Gastrocnemius medialis (tissue), 4 donors: Measurements from ENCODE around the gene TMEM236. TPM values are rescaled to one million over a fixed set of nuclear protein-coding genes. Genes with fewer than 3 reads are reported as not detected.

Experiments used
- ATAC-seq, 2 donors: fragments of 150-250 bp; one replicate each; pipeline ENCODE4 v1.9.1; 2016
- DNase-seq, 2 donors: peaks; one replicate each; pipeline ENCODE4 v3.0.0-alpha.2; 2019
- H3K27ac ChIP-seq, 4 donors: fragments of 200-600 bp; sonication (generic); 1 replicate in 1 of 4; 2 replicates in 3 of 4; pipeline ENCODE4 v1.5.1; 2016 to 2018; ENCODE audit warnings: mild to moderate bottlenecking in 2 of 4, moderate library complexity in 1 of 4
- H3K27me3 ChIP-seq, 3 donors: fragments of 200-600 bp; sonication (generic) in 2 of 3; 1 replicate in 1 of 3; 2 replicates in 2 of 3; pipeline versions ENCODE4 v1.5.1 to v1.6.0; 2016 to 2019; ENCODE audit warnings: mild to moderate bottlenecking in 1 of 3, moderate library complexity in 1 of 3
- H3K36me3 ChIP-seq, 2 donors: fragments of 200-600 bp; sonication (generic) in 1 of 2; one replicate each; pipeline ENCODE4 v1.5.1; 2017 to 2018
- H3K4me1 ChIP-seq, 2 donors: fragments of 200-600 bp; sonication (generic) in 1 of 2; one replicate each; pipeline ENCODE4 v1.5.1; 2016 to 2017; ENCODE audit warnings: mild to moderate bottlenecking in 2 of 2
- H3K4me3 ChIP-seq, 4 donors: fragments of 200-600 bp; sonication (generic) in 3 of 4; 1 replicate in 1 of 4; 2 replicates in 3 of 4; pipeline ENCODE4 v1.5.1; 2016 to 2019; ENCODE audit warnings: mild to moderate bottlenecking in 2 of 4
- H3K9me3 ChIP-seq, 3 donors: fragments of 200-600 bp; sonication (generic) in 2 of 3; 1 replicate in 1 of 3; 2 replicates in 2 of 3; pipeline ENCODE4 v1.5.1; 2016 to 2019
- CTCF ChIP-seq, 5 experiments: fragments of 450-650 bp in 3 of 5; fragments of 200-600 bp in 2 of 5; sonication (generic) in 2 of 5; IDR thresholded peaks in 4 of 5; conservative IDR thresholded peaks in 1 of 5; 1 replicate in 4 of 5; 2 replicates in 1 of 5; pipeline ENCODE4 v1.5.1; 2016 to 2019; ENCODE audit warnings: antibody characterized with exemption in 5 of 5, mild to moderate bottlenecking in 3 of 5, moderate library complexity in 3 of 5
- POLR2A ChIP-seq, 2 donors: fragments of 450-650 bp; IDR thresholded peaks; one replicate each; pipeline ENCODE4 v1.6.1; 2017; ENCODE audit warnings: antibody characterized with exemption in 2 of 2, mild to moderate bottlenecking in 2 of 2, moderate library complexity in 2 of 2
- in situ Hi-C, 4 donors: fragments of 200-750 bp; cut with MboI; loops; one replicate each; pipeline versions ENCODE4 v1.15.0 to v1.8.0; 2017; ENCODE audit warnings: low sequenced_read_pairs in 4 of 4
- intact Hi-C: fragments of 100-400 bp; cut with DNase I; formaldehyde crosslinking; loops from one replicate; pipeline ENCODE4 v1.15.1; 2023; ENCODE audit warnings: low total_unique reads
- microRNA counts, 2 donors: library from miRNA; unstranded; fragments of <30 nt; microRNA quantifications; one replicate each; lab custom pipeline; 2016
- microRNA-seq, 2 donors: library from miRNA; unstranded; fragments of <30 nt; microRNA quantifications; one replicate each; pipeline ENCODE4, GENCODE V29; 2016; ENCODE audit warnings: borderline replicate concordance in 2 of 2
- total RNA-seq, 4 donors: library from RNA; depleted of rRNA; stranded (reverse); fragments of >200 nt; gene quantifications; one replicate each; pipeline versions ENCODE4 v1.1.0 to v1.2.3, GENCODE V29; 2016

Gene TMEM236
- total RNA-seq, 4 donors from 2014 or later: 0.27 to 0.98 (median 0.64) TPM

- H3K4me3 ChIP-seq: no peak overlapping the region
- no peaks in the 10 kb centered on the region for H3K36me3 ChIP-seq
- intact Hi-C loops (no loop called here), in situ Hi-C loops (no loop called here)
- H3K27ac ChIP-seq: no peak overlapping the region
- no peak for DNase-seq
- no peaks in the 10 kb centered on the region for H3K4me1 ChIP-seq
- no peak for ATAC-seq
- TF ChIP-seq CTCF (IDR thresholded peaks at IDR 0.05 in 4 of 5, conservative IDR thresholded peaks at IDR 0.05 in 1 of 5) (no peak), POLR2A (IDR thresholded peaks at IDR 0.05) (no peak)
- no peaks in the 10 kb centered on the region for H3K27me3 ChIP-seq
- no peaks in the 10 kb centered on the region for H3K9me3 ChIP-seq
These were observed 90.6 kb downstream of the TMEM236 start for GRCh38 chr10:17842641-17843040.

- Histone ChIP-seq H3K27me3 (no peaks in the 10 kb centered on the region), H3K27ac (no peak overlapping the region), H3K4me3 (no peak overlapping the region), H3K4me1 (no peaks in the 10 kb centered on the region), H3K36me3 (no peaks in the 10 kb centered on the region), H3K9me3 (no peaks in the 10 kb centered on the region)
- DNase-seq: no peak
- intact Hi-C loops (no loop called here), in situ Hi-C loops (no loop called here)
- ATAC-seq: no peak
- TF ChIP-seq POLR2A (IDR thresholded peaks at IDR 0.05) (no peak), CTCF (IDR thresholded peaks at IDR 0.05 in 4 of 5, conservative IDR thresholded peaks at IDR 0.05 in 1 of 5) (peak in 1 of 5 experiments; percentile 25)
These were observed 95.7 kb downstream of the TMEM236 start for GRCh38 chr10:17847585-17848296.

- Histone ChIP-seq H3K27ac (no peak overlapping the region), H3K9me3 (no peaks in the 10 kb centered on the region), H3K27me3 (no peaks in the 10 kb centered on the region), H3K4me3 (no peak overlapping the region), H3K4me1 (no peaks in the 10 kb centered on the region), H3K36me3 (no peaks in the 10 kb centered on the region)
- ATAC-seq (no peak), DNase-seq (no peak)
- in situ Hi-C loops: no loop called here
- intact Hi-C loops: no loop called here
- TF ChIP-seq CTCF (IDR thresholded peaks at IDR 0.05 in 4 of 5, conservative IDR thresholded peaks at IDR 0.05 in 1 of 5) (no peak), POLR2A (IDR thresholded peaks at IDR 0.05) (no peak)
These were observed 96.6 kb downstream of the TMEM236 start for GRCh38 chr10:17848646-17849045.

MicroRNA genes within 50 kb of the gene (microRNA counts, 767-probe panel; counts per million panel counts)
- 356 to 448 counts per million in 2 donors for microRNA hsa-miR-511 (lab: Ali Mortazavi, UCI)

Small RNAs within 50 kb of the gene (microRNA-seq; reads per million reads assigned to microRNA genes)
- gene MIR511: 5.9 to 17.1 reads per million in 2 donors

Other genes starting within 250 kb of the TMEM236 start
- 10 to 100 TPM; 16.5 to 73.4 (median 44.3) TPM for gene HACD1, start 134.8 kb upstream of the TMEM236 start, total RNA-seq
- gene STAM, start 108.0 kb upstream of the TMEM236 start, total RNA-seq: 10 to 100 TPM; 28.6 to 52.0 (median 35.2) TPM
- gene MRC1, start 57.1 kb downstream of the TMEM236 start, total RNA-seq: 10 to 100 TPM in 2 of 4 donors, 1 to 10 TPM in 2; 5.3 to 13.6 (median 9.3) TPM
- gene SLC39A12, start 199.7 kb downstream of the TMEM236 start, total RNA-seq: not detected